A549 treated with DMSO at 1 μM for 4 hours (cell line): ENCODE measurements around the gene CA7. TPM values are rescaled to one million over a fixed set of nuclear protein-coding genes. Genes with fewer than 3 reads are reported as not detected.

ENCODE experiments used
- total RNA-seq: library from RNA; stranded (reverse); fragments of 200-300 nt; extraction: Qiagen RNA extraction; gene quantifications from 5 replicates; pipeline ENCODE4 v1.2.3, GENCODE V29; 2022; ENCODE audit warnings: low read depth

Gene CA7
- 0.05 to 0.08 TPM in 2 of 5 replicates, not detected in the others for total RNA-seq

GRCh38 chr16:66844342-66845079 lies at the start of gene CA7:
TSS of gene CA7 (plus strand) at chr16:66844414. CDS start at chr16:66844488, 74 bp downstream.

DNA sequence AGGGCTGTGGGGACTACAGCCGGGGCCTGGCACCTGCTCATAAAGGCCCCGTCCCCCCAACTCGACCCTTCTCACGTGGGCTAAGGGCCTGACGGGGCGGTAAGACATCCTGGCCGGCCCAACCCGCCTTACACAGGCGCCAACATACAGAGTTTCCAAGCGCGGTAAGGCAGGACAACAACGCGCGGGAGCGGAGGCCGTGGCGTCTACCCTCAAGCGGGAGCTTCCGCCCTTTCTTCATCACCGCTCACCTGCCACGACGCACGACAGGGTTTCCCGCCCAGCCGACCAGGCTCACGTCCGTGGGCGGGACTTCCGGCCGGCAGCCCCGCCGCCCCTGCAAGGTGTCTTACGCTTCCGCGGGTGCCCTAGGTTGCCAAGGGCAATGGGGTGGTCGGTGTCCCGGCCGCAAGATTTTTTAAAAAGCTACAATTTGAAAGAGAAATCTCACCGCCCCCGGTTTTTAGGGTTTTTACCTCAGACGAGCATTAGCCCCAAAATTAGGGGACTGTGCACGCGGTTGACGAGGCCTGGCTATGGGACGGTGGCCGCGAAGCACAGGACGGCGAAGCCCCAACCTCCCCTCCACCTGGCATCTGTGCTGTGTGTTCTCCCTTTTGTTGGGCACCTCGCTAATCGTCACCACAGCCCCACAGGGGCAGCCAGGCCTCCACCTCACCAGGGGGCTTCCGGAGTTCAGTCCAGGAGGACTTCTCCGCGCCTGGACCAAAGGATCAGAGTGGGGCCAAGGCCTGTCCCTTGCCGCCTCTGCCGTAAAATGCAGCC lies 42.7 kb upstream of the CA7 start, which contains the start of gene TERB1:
TSS of gene TERB1 (minus strand) at position 265 of the 786 bp plus-strand sequence. CDS start 4,786 bp downstream, outside the sequence.

GRCh38 chr16:66830422-66831404 lies 13.5 kb upstream of the CA7 start, which contains the start of gene NAE1:
TSS of gene NAE1 (minus strand) at chr16:66830976. CDS start at chr16:66830899, 77 bp downstream.

GRCh38 chr16:66880288-66881013 lies 36.2 kb downstream of the CA7 start, which contains the start of gene PDP2:
TSS of gene PDP2 (plus strand) at chr16:66880515. CDS start at chr16:66884285, 3,770 bp downstream.

Other genes with a start within 250 kb of the CA7 start
- 71.0 to 78.0 TPM (median 76.7 TPM) in 5 replicates for gene CMTM3, start 239.7 kb upstream of the CA7 start, total RNA-seq
- 23.9 to 40.7 TPM (median 34.9 TPM) in 5 replicates for gene CMTM4, start 147.7 kb upstream of the CA7 start, total RNA-seq
- 47.0 to 57.1 TPM (median 56.7 TPM) in 5 replicates for gene DYNC1LI2, start 92.8 kb upstream of the CA7 start, total RNA-seq
- gene TERB1, start 42.8 kb upstream of the CA7 start, total RNA-seq: 0.03 to 0.17 TPM in 2 of 5 replicates, not detected in the others
- 66.3 to 74.9 TPM (median 71.6 TPM) in 5 replicates for gene NAE1, start 13.4 kb upstream of the CA7 start, total RNA-seq
- gene PDP2, start 36.1 kb downstream of the CA7 start, total RNA-seq: 5.5 to 7.8 TPM (median 6.3 TPM) in 5 replicates
- gene CDH16, start 74.5 kb downstream of the CA7 start, total RNA-seq: 0.15 to 0.26 TPM (median 0.16 TPM) in 5 replicates
- 9.6 to 19.5 TPM (median 11.4 TPM) in 5 replicates for gene RRAD, start 81.1 kb downstream of the CA7 start, total RNA-seq
- 131 to 174 TPM (median 163 TPM) in 5 replicates for gene CIAO2B, start 90.0 kb downstream of the CA7 start, total RNA-seq
- gene CES2, start 91.1 kb downstream of the CA7 start, total RNA-seq: 27.9 to 31.7 TPM (median 28.9 TPM) in 5 replicates
- 1.7 to 2.1 TPM (median 2.1 TPM) in 5 replicates for gene CES3, start 116.9 kb downstream of the CA7 start, total RNA-seq
- gene CES4A, start 144.2 kb downstream of the CA7 start, total RNA-seq: 1.2 to 2.1 TPM (median 1.7 TPM) in 5 replicates
- gene CBFB, start 184.7 kb downstream of the CA7 start, total RNA-seq: 49.8 to 56.1 TPM (median 50.4 TPM) in 5 replicates